Measurements from ENCODE around the gene EHD4. TPM values are rescaled to one million over a fixed set of nuclear protein-coding genes. Genes with fewer than 3 reads are reported as not detected.

EHD4 gene
- total RNA-seq, 6 experiments from 2014 or later, result 14.1 to 21.8 (median 18.1) TPM

DNA sequence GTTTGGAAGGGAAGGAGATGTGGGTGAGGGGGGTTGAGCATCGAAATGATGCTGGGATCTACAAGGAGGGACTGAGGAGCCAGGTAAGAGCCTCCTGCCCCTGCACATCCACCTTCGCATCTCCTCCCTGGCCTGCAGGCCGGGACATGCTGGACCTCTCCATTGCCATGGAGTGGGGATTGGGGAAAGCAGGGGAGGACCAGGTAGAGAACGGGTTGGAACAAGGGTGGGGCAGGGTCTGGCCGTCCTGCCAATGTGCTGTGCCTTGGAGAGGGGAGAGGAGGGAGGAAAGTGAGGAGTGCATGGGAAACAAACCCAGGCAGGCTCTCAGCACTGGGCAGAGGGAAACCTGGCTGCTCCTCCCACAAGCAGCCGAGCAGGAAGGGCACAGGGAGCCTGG lies 123.2 kb downstream of the EHD4 start:
- Mint-ChIP-seq H3K9me3 (no peaks in the 10 kb centered on the region), H3K4me1 (ENCODE audit: low read depth) (no peaks in the 10 kb centered on the region), H3K27me3 (ENCODE audit: insufficient read depth) (peaks cover 4% of the 10 kb centered on the region; the same call in 1 of the 2 replicates), H3K4me3 (no peak overlapping the region), H3K27ac (no peak overlapping the region), H3K36me3 (ENCODE audit: low read depth) (peaks cover 5% of the 10 kb centered on the region)
- TF ChIP-seq, protein P1, sequence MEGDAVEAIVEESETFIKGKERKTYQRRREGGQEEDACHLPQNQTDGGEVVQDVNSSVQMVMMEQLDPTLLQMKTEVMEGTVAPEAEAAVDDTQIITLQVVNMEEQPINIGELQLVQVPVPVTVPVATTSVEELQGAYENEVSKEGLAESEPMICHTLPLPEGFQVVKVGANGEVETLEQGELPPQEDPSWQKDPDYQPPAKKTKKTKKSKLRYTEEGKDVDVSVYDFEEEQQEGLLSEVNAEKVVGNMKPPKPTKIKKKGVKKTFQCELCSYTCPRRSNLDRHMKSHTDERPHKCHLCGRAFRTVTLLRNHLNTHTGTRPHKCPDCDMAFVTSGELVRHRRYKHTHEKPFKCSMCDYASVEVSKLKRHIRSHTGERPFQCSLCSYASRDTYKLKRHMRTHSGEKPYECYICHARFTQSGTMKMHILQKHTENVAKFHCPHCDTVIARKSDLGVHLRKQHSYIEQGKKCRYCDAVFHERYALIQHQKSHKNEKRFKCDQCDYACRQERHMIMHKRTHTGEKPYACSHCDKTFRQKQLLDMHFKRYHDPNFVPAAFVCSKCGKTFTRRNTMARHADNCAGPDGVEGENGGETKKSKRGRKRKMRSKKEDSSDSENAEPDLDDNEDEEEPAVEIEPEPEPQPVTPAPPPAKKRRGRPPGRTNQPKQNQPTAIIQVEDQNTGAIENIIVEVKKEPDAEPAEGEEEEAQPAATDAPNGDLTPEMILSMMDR (IDR thresholded peaks at IDR 0.05), result no peak
- DNase-seq, result no peak

GRCh38 chr15:41848631-41849030 lies 123.7 kb downstream of the EHD4 start:
- no peak overlapping the region for H3K4me3 Mint-ChIP-seq
- DNase-seq, result no peak
- peaks cover 5% of the 10 kb centered on the region for H3K36me3 Mint-ChIP-seq (ENCODE audit: low read depth)
- no peaks in the 10 kb centered on the region for H3K9me3 Mint-ChIP-seq
- H3K27me3 Mint-ChIP-seq (ENCODE audit: insufficient read depth), result peaks cover 4% of the 10 kb centered on the region; the same call in 1 of the 2 replicates
- no peaks in the 10 kb centered on the region for H3K4me1 Mint-ChIP-seq (ENCODE audit: low read depth)
- TF ChIP-seq, protein P1 (IDR thresholded peaks at IDR 0.05), result no peak
- H3K27ac Mint-ChIP-seq, result no peak overlapping the region

- Mint-ChIP-seq H3K9me3 (no peaks in the 10 kb centered on the region), H3K4me1 (ENCODE audit: low read depth) (no peaks in the 10 kb centered on the region), H3K27me3 (ENCODE audit: insufficient read depth) (peaks cover 4% of the 10 kb centered on the region; the same call in 1 of the 2 replicates), H3K27ac (no peak overlapping the region), H3K4me3 (no peak overlapping the region), H3K36me3 (ENCODE audit: low read depth) (peaks cover 5% of the 10 kb centered on the region)
- DNase-seq, result no peak
- TF ChIP-seq, protein P1 (IDR thresholded peaks at IDR 0.05), result no peak
Measured at GRCh38 chr15:41847981-41848380, 124.4 kb downstream of the EHD4 start.

- peaks cover 4% of the 10 kb centered on the region; the same call in 1 of the 2 replicates for H3K27me3 Mint-ChIP-seq (ENCODE audit: insufficient read depth)
- H3K4me3 Mint-ChIP-seq, result no peak overlapping the region
- H3K36me3 Mint-ChIP-seq (ENCODE audit: low read depth), result peaks cover 5% of the 10 kb centered on the region
- TF ChIP-seq, protein P1 (IDR thresholded peaks at IDR 0.05), result no peak
- no peak for DNase-seq
- no peaks in the 10 kb centered on the region for H3K4me1 Mint-ChIP-seq (ENCODE audit: low read depth)
- H3K9me3 Mint-ChIP-seq, result no peaks in the 10 kb centered on the region
- no peak overlapping the region for H3K27ac Mint-ChIP-seq
Measured at GRCh38 chr15:41847206-41847605, 125.2 kb downstream of the EHD4 start.

Small RNAs within 50 kb of the gene (microRNA-seq; reads per million reads assigned to microRNA genes)
- not detected for gene MIR4310

Other genes starting within 250 kb of the EHD4 start
- 10 to 100 TPM; 15.7 to 22.4 (median 18.1) TPM for gene MAPKBP1, start 198.1 kb downstream of the EHD4 start, total RNA-seq (2021; fragmentation: NEBNext Ultra II Directional; extraction: Animal tissue kit (Norgen Biotek cat#: 25700))
- 10 to 100 TPM in 1 of 6 experiments, 1 to 10 TPM in 5; 4.9 to 11.0 (median 8.2) TPM for gene JMJD7, start 144.5 kb downstream of the EHD4 start, total RNA-seq (2021; fragmentation: NEBNext Ultra II Directional; extraction: Animal tissue kit (Norgen Biotek cat#: 25700))
- gene PLA2G4B, start 133.7 kb downstream of the EHD4 start, total RNA-seq (2021; fragmentation: NEBNext Ultra II Directional; extraction: Animal tissue kit (Norgen Biotek cat#: 25700)), result 1 to 10 TPM; 1.6 to 3.0 (median 2.7) TPM
- gene SPTBN5, start 78.5 kb downstream of the EHD4 start, total RNA-seq (2021; fragmentation: NEBNext Ultra II Directional; extraction: Animal tissue kit (Norgen Biotek cat#: 25700)), result under 1 TPM; 0.16 to 0.34 (median 0.24) TPM
- gene PLA2G4E, start 48.5 kb upstream of the EHD4 start, total RNA-seq (2021; fragmentation: NEBNext Ultra II Directional; extraction: Animal tissue kit (Norgen Biotek cat#: 25700)), result not detected
- gene PLA2G4D, start 122.0 kb upstream of the EHD4 start, total RNA-seq (2021; fragmentation: NEBNext Ultra II Directional; extraction: Animal tissue kit (Norgen Biotek cat#: 25700)), result not detected
- not detected for gene PLA2G4F, start 184.1 kb upstream of the EHD4 start, total RNA-seq (2021; fragmentation: NEBNext Ultra II Directional; extraction: Animal tissue kit (Norgen Biotek cat#: 25700))
- 10 to 100 TPM; 51.1 to 58.5 (median 52.8) TPM for gene VPS39, start 235.7 kb upstream of the EHD4 start, total RNA-seq (2021; fragmentation: NEBNext Ultra II Directional; extraction: Animal tissue kit (Norgen Biotek cat#: 25700))

Measured in HFFc6 (cell line).